H1 (cell line): ENCODE data around the gene PNMA8C. TPM values are rescaled to one million over a fixed set of nuclear protein-coding genes. Genes with fewer than 3 reads are reported as not detected.

Source experiments
- BACH1 ChIP-seq: IDR thresholded peaks from 2 replicates; pipeline ENCODE4 v1.6.1; 2012; ENCODE audit warnings: low read length, improper control_type of control experiment
- PHF8 ChIP-seq: fragments of 200-600 bp; sonication (generic); conservative IDR thresholded peaks from 2 replicates; pipeline ENCODE4 v1.7.1; 2012; ENCODE audit warnings: low read depth, mild to moderate bottlenecking, inconsistent platforms, low read length, moderate library complexity
- RXRA ChIP-seq: IDR thresholded peaks from 2 replicates; pipeline ENCODE4 v1.6.1; 2011; ENCODE audit warnings: low read depth, mild to moderate bottlenecking, low read length, moderate library complexity; ENCODE audit not compliant: insufficient read depth
- polyA plus RNA-seq, 7 experiments: library from polyadenylated mRNA; depleted of rRNA in 3 of 7; stranded (reverse) in 5 of 7; unstranded in 2 of 7; fragments of >200 nt in 5 of 7; fragments of 200-250 nt in 2 of 7; gene quantifications; 1 replicate in 5 of 7; 2 replicates in 1 of 7; 4 replicates in 1 of 7; pipeline versions ENCODE4 v1.2.1 to v1.2.3, GENCODE V29; 2011 to 2013; ENCODE audit warnings: missing spikeins in 2 of 7, mixed read lengths in 2 of 7
- total RNA-seq: library from RNA; stranded (reverse); fragmentation: NEBNext Ultra II Directional; extraction: Animal tissue kit (Norgen Biotek cat#: 25700); gene quantifications from 2 replicates; pipeline ENCODE4 v1.2.1, GENCODE V29; 2021

Gene PNMA8C
- total and polyA plus RNA-seq, 2 of the 8 experiments (the other 6 are each of a cell fraction or from before 2014, with no cell fraction given), result 0.53 to 1.8 TPM

DNA sequence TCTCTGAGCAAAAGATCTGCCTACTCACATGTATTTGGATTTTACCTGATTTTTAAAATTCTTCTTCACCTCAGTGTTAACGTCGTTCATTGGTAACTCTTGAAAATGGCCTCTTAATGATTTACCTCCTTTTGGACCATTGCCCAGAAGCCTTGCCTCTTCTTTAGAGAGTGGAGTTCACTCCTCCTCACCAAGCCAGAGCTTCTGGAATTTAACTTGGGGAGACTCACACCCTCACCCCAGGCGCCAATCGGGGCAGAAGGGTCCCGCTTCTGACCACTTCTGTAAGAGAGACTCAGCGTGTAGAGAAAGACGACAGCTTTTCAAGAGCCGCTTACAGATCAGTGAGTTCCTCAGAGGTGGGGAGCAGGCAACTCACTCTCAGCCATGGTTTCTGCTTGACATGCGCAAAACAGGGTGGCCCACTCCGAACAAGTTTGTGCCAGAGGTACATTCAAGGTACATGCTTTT is 2.7 kb downstream of the PNMA8C start (continued):
- TF ChIP-seq RXRA (no peak), BACH1 (no peak), PHF8 (no peak)
